ENCODE data around the gene INPP5B. TPM values are rescaled to one million over a fixed set of nuclear protein-coding genes. Genes with fewer than 3 reads are reported as not detected.

Gene INPP5B
- total and polyA plus RNA-seq, 9 of the 15 experiments (the other 6 are each of a cell fraction or from before 2014, with no cell fraction given), result 14.1 to 28.7 (median 20.9) TPM

DNA sequence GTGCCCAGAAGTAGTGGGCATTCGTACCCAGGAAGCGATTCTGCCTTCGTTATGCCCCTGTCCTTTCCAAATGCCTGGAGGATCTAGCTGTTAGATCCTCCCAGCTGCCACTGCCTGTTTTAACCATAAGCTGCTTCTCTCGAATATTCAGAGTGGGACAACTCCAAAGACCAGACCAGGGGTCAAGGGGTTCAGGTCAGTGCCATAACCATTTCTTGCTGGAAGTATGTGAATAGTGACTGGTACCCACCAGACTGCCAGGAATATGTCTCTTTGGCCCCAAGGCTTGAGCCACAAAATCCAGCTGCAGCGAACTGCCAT, 86.5 kb downstream of the INPP5B start (continued):
- no peak for TF ChIP-seq E2F8 (IDR thresholded peaks at IDR 0.05; ENCODE audit: low read depth, partially characterized antibody)
- TF ChIP-seq, protein P1, sequence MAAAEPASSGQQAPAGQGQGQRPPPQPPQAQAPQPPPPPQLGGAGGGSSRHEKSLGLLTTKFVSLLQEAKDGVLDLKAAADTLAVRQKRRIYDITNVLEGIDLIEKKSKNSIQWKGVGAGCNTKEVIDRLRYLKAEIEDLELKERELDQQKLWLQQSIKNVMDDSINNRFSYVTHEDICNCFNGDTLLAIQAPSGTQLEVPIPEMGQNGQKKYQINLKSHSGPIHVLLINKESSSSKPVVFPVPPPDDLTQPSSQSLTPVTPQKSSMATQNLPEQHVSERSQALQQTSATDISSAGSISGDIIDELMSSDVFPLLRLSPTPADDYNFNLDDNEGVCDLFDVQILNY (CRISPR knock-in tag; IDR thresholded peaks at IDR 0.05), result no peak
- TF ChIP-seq POLR2AphosphoS2 (IDR thresholded peaks at IDR 0.05; ENCODE audit: low read length), result peak; percentile 16; the same call in 1 of the 2 replicates
- no peak for TF ChIP-seq JUN (IDR thresholded peaks at IDR 0.05; ENCODE audit: borderline replicate concordance, low read depth, low read length)
- 0 out of 2 replicates have a peak, but pooled peaks have one; percentile 72 for TF ChIP-seq JUN (CRISPR knock-in tag; IDR thresholded peaks at IDR 0.05; ENCODE audit: borderline replicate concordance)
- TF ChIP-seq CBX3 (IDR thresholded peaks at IDR 0.05; ENCODE audit: borderline replicate concordance in 1 of 2, low read length in 2 of 2), result no peak
- TF ChIP-seq, protein P2, sequence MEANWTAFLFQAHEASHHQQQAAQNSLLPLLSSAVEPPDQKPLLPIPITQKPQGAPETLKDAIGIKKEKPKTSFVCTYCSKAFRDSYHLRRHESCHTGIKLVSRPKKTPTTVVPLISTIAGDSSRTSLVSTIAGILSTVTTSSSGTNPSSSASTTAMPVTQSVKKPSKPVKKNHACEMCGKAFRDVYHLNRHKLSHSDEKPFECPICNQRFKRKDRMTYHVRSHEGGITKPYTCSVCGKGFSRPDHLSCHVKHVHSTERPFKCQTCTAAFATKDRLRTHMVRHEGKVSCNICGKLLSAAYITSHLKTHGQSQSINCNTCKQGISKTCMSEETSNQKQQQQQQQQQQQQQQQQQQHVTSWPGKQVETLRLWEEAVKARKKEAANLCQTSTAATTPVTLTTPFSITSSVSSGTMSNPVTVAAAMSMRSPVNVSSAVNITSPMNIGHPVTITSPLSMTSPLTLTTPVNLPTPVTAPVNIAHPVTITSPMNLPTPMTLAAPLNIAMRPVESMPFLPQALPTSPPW (CRISPR knock-in tag; IDR thresholded peaks at IDR 0.05), result no peak
- TF ChIP-seq MAFG (tag; conservative IDR thresholded peaks at IDR 0.05), result no peak
- no peak for TF ChIP-seq ZBED1 (IDR thresholded peaks at IDR 0.05)
- no peak for TF ChIP-seq ADNP (tag; IDR thresholded peaks at IDR 0.05)

Data from K562 (cell line).